H1 (cell line): ENCODE results near the gene PAX8. TPM values are rescaled to one million over a fixed set of nuclear protein-coding genes. Genes with fewer than 3 reads are reported as not detected.
A peak's percentile ranks its signal among the peaks of the same experiment; 100 is the strongest.

ENCODE experiments used
- CTCF ChIA-PET: fragments of 300-600 bp; sonication (Branson Sonifier 250); formaldehyde crosslinking; loops from one replicate; lab custom pipeline; 2021; ENCODE audit not compliant: partially characterized antibody; lab: Charles Lee
- POLR2A ChIA-PET: fragments of 300-600 bp; sonication (Branson Sonifier 250); formaldehyde crosslinking; loops from one replicate; lab custom pipeline; 2021; ENCODE audit warnings: inconsistent platforms; ENCODE audit not compliant: partially characterized antibody; lab: Charles Lee
- DNase-seq, 2 experiments: peaks; one replicate each; pipeline versions ENCODE4 v3.0.0 to v3.0.0-alpha.2; 2010 to 2022; ENCODE audit warnings: low spot score in 2 of 2, low read depth in 1 of 2, mixed read lengths in 1 of 2
- FAIRE-seq: peaks from 2 replicates; lab custom pipeline; 2011; peaks lifted over from hg19 to GRCh38; lab: Jason Lieb, UNC
- H2AFZ ChIP-seq: 2 replicates; pipeline ENCODE4 v1.8.1; 2012; ENCODE audit warnings: low read length, inconsistent platforms
- H2AK5ac ChIP-seq: 2 replicates; pipeline ENCODE4 v1.6.1; 2013; ENCODE audit warnings: low read depth, low read length
- H2BK120ac ChIP-seq: replicated peaks from 2 replicates; pipeline ENCODE3; 2013; ENCODE audit warnings: low read depth, low read length, inconsistent platforms
- H2BK12ac ChIP-seq: 2 replicates; pipeline ENCODE4 v1.6.1; 2013; ENCODE audit warnings: low read depth, low read length
- H2BK15ac ChIP-seq: 2 replicates; pipeline ENCODE4 v1.6.1; 2013; ENCODE audit warnings: low read length
- H2BK20ac ChIP-seq: 2 replicates; pipeline ENCODE4 v1.6.1; 2013; ENCODE audit warnings: low read length
- H2BK5ac ChIP-seq: 2 replicates; pipeline ENCODE4 v1.6.1; 2013; ENCODE audit warnings: low read depth, low read length
- H3K14ac ChIP-seq: 2 replicates; pipeline ENCODE4 v1.6.1; 2013; ENCODE audit warnings: inconsistent platforms; ENCODE audit not compliant: insufficient read length
- H3K18ac ChIP-seq: 2 replicates; pipeline ENCODE4 v1.6.1; 2013; ENCODE audit warnings: low read length; ENCODE audit errors: extremely low read depth
- H3K23ac ChIP-seq: 2 replicates; pipeline ENCODE4 v1.6.1; 2013; ENCODE audit warnings: inconsistent platforms; ENCODE audit not compliant: insufficient read length
- H3K23me2 ChIP-seq: 2 replicates; pipeline ENCODE4 v1.6.1; 2013; ENCODE audit warnings: low read depth, low read length
- H3K27ac ChIP-seq: 2 replicates; pipeline ENCODE4 v1.6.1; 2011; ENCODE audit warnings: low read depth, low read length, inconsistent platforms
- H3K27me3 ChIP-seq, 4 experiments: replicated peaks in 1 of 4; 1 replicate in 1 of 4; 2 replicates in 3 of 4; pipeline versions ENCODE4 v1.6.1 to v1.8.1; 2011 to 2013; ENCODE audit warnings: low read length in 3 of 4, mild to moderate bottlenecking in 3 of 4, inconsistent platforms in 2 of 4, mixed read lengths in 2 of 4, moderate library complexity in 1 of 4; ENCODE audit not compliant: control insufficient read depth in 3 of 4, insufficient read depth in 3 of 4; ENCODE audit errors: extremely low read depth in 1 of 4
- H3K36me3 ChIP-seq, 4 experiments: 2 replicates each; pipeline versions ENCODE4 v1.6.1 to v1.8.1; 2011 to 2013; ENCODE audit warnings: mild to moderate bottlenecking in 4 of 4, low read length in 3 of 4, moderate library complexity in 2 of 4, control low read depth in 1 of 4, inconsistent platforms in 1 of 4; ENCODE audit not compliant: insufficient read depth in 4 of 4, control insufficient read depth in 2 of 4
- H3K4ac ChIP-seq: replicated peaks from 2 replicates; pipeline ENCODE3; 2013; ENCODE audit warnings: low read length, low read depth, mixed read lengths, inconsistent platforms; ENCODE audit not compliant: insufficient read length
- H3K4me1 ChIP-seq, 4 experiments: replicated peaks in 1 of 4; 1 replicate in 1 of 4; 2 replicates in 3 of 4; pipeline versions ENCODE4 v1.6.1 to v1.8.1; 2011 to 2013; ENCODE audit warnings: low read length in 3 of 4, inconsistent platforms in 2 of 4, mixed read lengths in 1 of 4; ENCODE audit not compliant: insufficient read depth in 4 of 4, control insufficient read depth in 3 of 4
- H3K4me2 ChIP-seq, 2 experiments: 2 replicates each; pipeline versions ENCODE4 v1.6.1 to v1.8.1; 2011 to 2013; ENCODE audit warnings: low read depth in 2 of 2, low read length in 2 of 2, control low read depth in 1 of 2, inconsistent platforms in 1 of 2, mild to moderate bottlenecking in 1 of 2; ENCODE audit not compliant: insufficient read depth in 1 of 2
- H3K4me3 ChIP-seq, 4 experiments: fragments of 200-600, 300-600 bp in 1 of 4; sonication (generic), shearing (Covaris generic), sonication (Bioruptor Twin) in 1 of 4; 2 replicates each; pipeline versions ENCODE4 v1.5.1 to v1.8.1; 2011 to 2016; ENCODE audit warnings: low read length in 4 of 4, low read depth in 3 of 4, control low read depth in 2 of 4, inconsistent platforms in 2 of 4, mild to moderate bottlenecking in 2 of 4, mixed read lengths in 1 of 4, moderate library complexity in 1 of 4; ENCODE audit not compliant: insufficient read depth in 2 of 4; ENCODE audit errors: extremely low read depth in 1 of 4
- H3K56ac ChIP-seq: replicated peaks from 2 replicates; pipeline ENCODE3; 2013; ENCODE audit warnings: low read depth, mild to moderate bottlenecking, mixed read lengths, low read length, inconsistent platforms; ENCODE audit not compliant: insufficient read length
- H3K79me1 ChIP-seq: 2 replicates; pipeline ENCODE4 v1.6.1; 2013; ENCODE audit warnings: low read depth, low read length, control low read depth
- H3K79me2 ChIP-seq, 2 experiments: 2 replicates each; pipeline versions ENCODE4 v1.6.1 to v1.8.1; 2012 to 2013; ENCODE audit warnings: low read length in 2 of 2, mild to moderate bottlenecking in 2 of 2, inconsistent platforms in 1 of 2; ENCODE audit not compliant: insufficient read depth in 2 of 2, control insufficient read depth in 1 of 2
- H3K9ac ChIP-seq, 4 experiments: replicated peaks in 1 of 4; 1 replicate in 1 of 4; 2 replicates in 3 of 4; pipeline versions ENCODE4 v1.6.1 to v1.8.1; 2011 to 2013; ENCODE audit warnings: low read depth in 3 of 4, low read length in 3 of 4, control low read depth in 2 of 4, mild to moderate bottlenecking in 2 of 4, moderate library complexity in 2 of 4, inconsistent platforms in 1 of 4; ENCODE audit errors: extremely low read depth in 1 of 4
- H3K9me3 ChIP-seq, 2 experiments: 2 replicates each; pipeline versions ENCODE4 v1.6.1 to v1.8.1; 2012 to 2013; ENCODE audit warnings: mild to moderate bottlenecking in 2 of 2, moderate library complexity in 2 of 2, control low read depth in 1 of 2, inconsistent platforms in 1 of 2, low read depth in 1 of 2, low read length in 1 of 2, mixed read lengths in 1 of 2; ENCODE audit not compliant: insufficient read depth in 2 of 2
- H4K20me1 ChIP-seq, 2 experiments: replicated peaks in 1 of 2; 2 replicates each; pipeline versions ENCODE3 to v1.8.1; 2011 to 2013; ENCODE audit warnings: inconsistent platforms in 2 of 2, low read length in 2 of 2, mild to moderate bottlenecking in 1 of 2; ENCODE audit not compliant: insufficient read depth in 2 of 2, control insufficient read depth in 1 of 2
- H4K5ac ChIP-seq: 2 replicates; pipeline ENCODE4 v1.6.1; 2013; ENCODE audit warnings: low read length, low read depth, mixed read lengths, inconsistent platforms; ENCODE audit not compliant: insufficient read length
- H4K8ac ChIP-seq: 2 replicates; pipeline ENCODE4 v1.8.0; 2013; ENCODE audit warnings: mild to moderate bottlenecking, moderate library complexity, low read length, inconsistent platforms; ENCODE audit not compliant: insufficient read depth; ENCODE audit errors: extremely low read depth
- H4K91ac ChIP-seq: replicated peaks from 2 replicates; pipeline ENCODE3; 2013; ENCODE audit warnings: low read length, mixed read lengths, inconsistent platforms; ENCODE audit not compliant: insufficient read length
- BRCA1 ChIP-seq: IDR thresholded peaks from 2 replicates; pipeline ENCODE4 v1.6.1; 2012; ENCODE audit warnings: low read depth, low read length, improper control_type of control experiment
- CTBP2 ChIP-seq: IDR thresholded peaks from 2 replicates; pipeline ENCODE4 v1.7.0; 2011; ENCODE audit warnings: borderline replicate concordance, mild to moderate bottlenecking, moderate library complexity, mixed read lengths, low read length; ENCODE audit not compliant: insufficient read depth, insufficient read length
- EGR1 ChIP-seq: IDR thresholded peaks from 2 replicates; pipeline ENCODE4 v1.6.1; 2011; ENCODE audit warnings: low read depth, low read length, borderline replicate concordance
- NANOG ChIP-seq: IDR thresholded peaks from 2 replicates; pipeline ENCODE4 v1.6.1; 2011; ENCODE audit warnings: low read length, low read depth, mild to moderate bottlenecking, inconsistent platforms; ENCODE audit not compliant: insufficient read depth, poor library complexity, severe bottlenecking
- RAD21 ChIP-seq, 2 experiments: IDR thresholded peaks in 1 of 2; conservative IDR thresholded peaks in 1 of 2; 2 replicates each; pipeline ENCODE4 v1.6.1; 2011; ENCODE audit warnings: low read depth in 2 of 2, low read length in 2 of 2, improper control_type of control experiment in 1 of 2, inconsistent platforms in 1 of 2, mild to moderate bottlenecking in 1 of 2, moderate library complexity in 1 of 2
- RFX5 ChIP-seq: IDR thresholded peaks from 2 replicates; pipeline ENCODE4 v1.6.1; 2011; ENCODE audit warnings: low read depth, low read length, improper control_type of control experiment, borderline replicate concordance
- SIX5 ChIP-seq: IDR thresholded peaks from 2 replicates; pipeline ENCODE4 v1.6.1; 2011; ENCODE audit warnings: mild to moderate bottlenecking, low read depth, low read length
- TAF7 ChIP-seq: optimal IDR thresholded peaks from 2 replicates; pipeline ENCODE3; 2011; ENCODE audit warnings: low read depth, mild to moderate bottlenecking, inconsistent platforms, low read length, moderate library complexity, borderline replicate concordance
- TBP ChIP-seq: IDR thresholded peaks from 2 replicates; pipeline ENCODE4 v1.6.1; 2011; ENCODE audit warnings: low read depth, low read length, improper control_type of control experiment
- WGBS, 2 experiments: shearing (Covaris generic) in 1 of 2; methylation state at CpG; one replicate each; pipeline versions ENCODE4 v1.1.6 to v1.1.7; 2013 to 2015; ENCODE audit warnings: low lambda C conversion rate in 2 of 2, mixed read lengths in 2 of 2, inconsistent platforms in 1 of 2, low coverage in 1 of 2, missing lambda C conversion rate in 1 of 2; ENCODE audit not compliant: insufficient replicate concordance in 2 of 2, insufficient coverage in 1 of 2, insufficient read length in 1 of 2; ENCODE audit errors: extremely low coverage in 1 of 2, missing lambda C conversion rate in 1 of 2; 5-methylcytosine and 5-hydroxymethylcytosine counted together
- polyA plus RNA-seq, 7 experiments: library from polyadenylated mRNA; depleted of rRNA in 3 of 7; stranded (reverse) in 5 of 7; unstranded in 2 of 7; fragments of >200 nt in 5 of 7; fragments of 200-250 nt in 2 of 7; gene quantifications; 1 replicate in 5 of 7; 2 replicates in 1 of 7; 4 replicates in 1 of 7; pipeline versions ENCODE4 v1.2.1 to v1.2.3, GENCODE V29; 2011 to 2013; ENCODE audit warnings: missing spikeins in 2 of 7, mixed read lengths in 2 of 7
- total RNA-seq: library from RNA; stranded (reverse); fragmentation: NEBNext Ultra II Directional; extraction: Animal tissue kit (Norgen Biotek cat#: 25700); gene quantifications from 2 replicates; pipeline ENCODE4 v1.2.1, GENCODE V29; 2021
- TF ChIP-seq, protein P1 (sequence below): IDR thresholded peaks from 2 replicates; pipeline ENCODE4 v1.6.1; 2012; ENCODE audit warnings: inconsistent platforms

PAX8 gene
- total and polyA plus RNA-seq, 2 of the 8 experiments (the other 6 are each of a cell fraction or from before 2014, with no cell fraction given) = 0.02 TPM; not detected in 1

GRCh38 chr2:113213061-113213930 is 65.4 kb downstream of the PAX8 start:
- no peaks in the 10 kb centered on the region for H3K23me2 ChIP-seq
- H3K27ac ChIP-seq = no peak overlapping the region
- TF ChIP-seq, protein P1, sequence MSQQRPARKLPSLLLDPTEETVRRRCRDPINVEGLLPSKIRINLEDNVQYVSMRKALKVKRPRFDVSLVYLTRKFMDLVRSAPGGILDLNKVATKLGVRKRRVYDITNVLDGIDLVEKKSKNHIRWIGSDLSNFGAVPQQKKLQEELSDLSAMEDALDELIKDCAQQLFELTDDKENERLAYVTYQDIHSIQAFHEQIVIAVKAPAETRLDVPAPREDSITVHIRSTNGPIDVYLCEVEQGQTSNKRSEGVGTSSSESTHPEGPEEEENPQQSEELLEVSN = no peak
- TF ChIP-seq BRCA1 (no peak), EGR1 (no peak), CTBP2 (no peak), TAF7 (no peak), NANOG (no peak), RAD21 (IDR thresholded peaks at IDR 0.05 in 1 of 2, conservative IDR thresholded peaks at IDR 0.05 in 1 of 2; ENCODE audit: low read depth in 2 of 2, low read length in 2 of 2) (no peak), SIX5 (no peak), RFX5 (no peak), TBP (no peak)

More at GRCh38 chr2:113213061-113213930, 65.4 kb downstream of the PAX8 start:
- peak overlapping the region; percentile 29 for H4K91ac ChIP-seq
- H2AK5ac ChIP-seq = no peak overlapping the region
- H2BK12ac ChIP-seq = peak overlapping the region; percentile 60; the same call in 1 of the 2 replicates
- POLR2A ChIA-PET = interaction anchor here (0.5 to 2.1 kb wide), 3 partner anchors 11 to 665 kb away, joined by 3 to 7 read pairs (median 4); no protein-coding TSS in a partner anchor
- no peaks in the 10 kb centered on the region for H3K9me3 ChIP-seq
- no peaks in the 10 kb centered on the region for H3K79me2 ChIP-seq
- no peak overlapping the region for H3K56ac ChIP-seq
- WGBS, 2 experiments = 90% methylated on average over 14 of the region's 14 CpGs; no CpG with 5 or more reads in 1 of the 2 experiments
- H3K9ac ChIP-seq = no peak overlapping the region
- H3K36me3 ChIP-seq = no peaks in the 10 kb centered on the region
- H3K79me1 ChIP-seq = no peaks in the 10 kb centered on the region
- H3K4ac ChIP-seq = no peak overlapping the region
- CTCF ChIA-PET = interaction anchor here (0.6 to 5.1 kb wide), 16 partner anchors 8 to 176 kb away, joined by 3 to 43 read pairs (median 4); no protein-coding TSS in a partner anchor
- H2BK15ac ChIP-seq = 0 out of 2 replicates have a peak overlapping the region, but pooled peaks have one; percentile 29
- peaks cover 0 to 6% (median 5%) of the 10 kb centered on the region in 4 experiments; a peak in 3 of 7 replicates for H3K4me1 ChIP-seq
- no peak overlapping the region for H2BK120ac ChIP-seq
- H2BK5ac ChIP-seq = no peak overlapping the region
- DNase-seq = no peak
- H2BK20ac ChIP-seq = no peak overlapping the region
- H3K27me3 ChIP-seq = peaks cover 0 to 3% (median 0%) of the 10 kb centered on the region in 4 experiments; a peak in 1 of 7 replicates
- no peak overlapping the region for H4K5ac ChIP-seq
- FAIRE-seq = no peak
- H3K14ac ChIP-seq = no peak overlapping the region
- no peaks in the 10 kb centered on the region for H4K20me1 ChIP-seq
- H3K4me3 ChIP-seq = no peak overlapping the region
- no peak overlapping the region for H2AFZ ChIP-seq
- H3K23ac ChIP-seq = no peak overlapping the region
- no peak overlapping the region; the same call in 1 of the 2 replicates for H3K18ac ChIP-seq
- no peak overlapping the region for H3K4me2 ChIP-seq
- H4K8ac ChIP-seq = no peak overlapping the region; the same call in 1 of the 2 replicates
